HL-60 (cell line): Measurements from ENCODE around the gene ADAMTSL3.

Experiments
- GABPA ChIP-seq: IDR thresholded peaks from 2 replicates; pipeline ENCODE4 v1.6.1; 2012; ENCODE audit warnings: low read depth
- POLR2AphosphoS5 ChIP-seq: IDR thresholded peaks from 2 replicates; pipeline ENCODE4 v1.6.1; 2012; ENCODE audit warnings: low read depth
- TF ChIP-seq, protein P1 (sequence below): IDR thresholded peaks from one replicate; pipeline ENCODE4 v1.5.1; 2011; ENCODE audit warnings: low read length, control low read depth, inconsistent platforms; ENCODE audit not compliant: insufficient read depth

DNA sequence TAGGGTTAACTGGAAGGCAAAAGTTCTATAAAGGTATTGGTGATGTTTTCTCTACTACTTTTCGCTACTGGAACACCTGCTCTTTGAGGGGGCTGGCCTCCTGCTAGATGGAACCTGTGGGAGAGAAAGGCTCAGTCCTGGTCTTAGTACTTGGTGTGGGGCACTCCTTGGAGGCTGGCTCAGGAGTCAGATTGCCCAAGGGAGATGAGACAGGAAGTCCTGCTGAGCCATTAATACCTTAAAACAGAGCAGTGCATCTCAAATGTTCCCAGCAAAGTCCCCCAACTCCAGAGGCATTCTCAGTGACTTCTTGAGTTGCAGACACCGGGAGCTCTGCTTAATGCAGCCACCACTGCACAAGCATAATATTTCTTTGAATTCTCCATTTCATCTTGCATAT lies 3.1 kb upstream of the ADAMTSL3 start:
- TF ChIP-seq, protein P1, sequence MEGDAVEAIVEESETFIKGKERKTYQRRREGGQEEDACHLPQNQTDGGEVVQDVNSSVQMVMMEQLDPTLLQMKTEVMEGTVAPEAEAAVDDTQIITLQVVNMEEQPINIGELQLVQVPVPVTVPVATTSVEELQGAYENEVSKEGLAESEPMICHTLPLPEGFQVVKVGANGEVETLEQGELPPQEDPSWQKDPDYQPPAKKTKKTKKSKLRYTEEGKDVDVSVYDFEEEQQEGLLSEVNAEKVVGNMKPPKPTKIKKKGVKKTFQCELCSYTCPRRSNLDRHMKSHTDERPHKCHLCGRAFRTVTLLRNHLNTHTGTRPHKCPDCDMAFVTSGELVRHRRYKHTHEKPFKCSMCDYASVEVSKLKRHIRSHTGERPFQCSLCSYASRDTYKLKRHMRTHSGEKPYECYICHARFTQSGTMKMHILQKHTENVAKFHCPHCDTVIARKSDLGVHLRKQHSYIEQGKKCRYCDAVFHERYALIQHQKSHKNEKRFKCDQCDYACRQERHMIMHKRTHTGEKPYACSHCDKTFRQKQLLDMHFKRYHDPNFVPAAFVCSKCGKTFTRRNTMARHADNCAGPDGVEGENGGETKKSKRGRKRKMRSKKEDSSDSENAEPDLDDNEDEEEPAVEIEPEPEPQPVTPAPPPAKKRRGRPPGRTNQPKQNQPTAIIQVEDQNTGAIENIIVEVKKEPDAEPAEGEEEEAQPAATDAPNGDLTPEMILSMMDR = no peak
- TF ChIP-seq POLR2AphosphoS5 = no peak
- no peak for TF ChIP-seq GABPA
